Prostate gland (tissue), 2 donors: ENCODE measurements around the gene PITPNC1. TPM values are rescaled to one million over a fixed set of nuclear protein-coding genes. Genes with fewer than 3 reads are reported as not detected.

Experiments
- DNase-seq: peaks from one replicate; pipeline ENCODE4 v3.0.0-alpha.2; 2019; ENCODE audit warnings: low spot score
- H3K27ac ChIP-seq, 2 donors: fragments of 200-600 bp; sonication (generic); 2 replicates each; pipeline ENCODE4 v1.5.1; 2017 to 2019
- H3K27me3 ChIP-seq: fragments of 200-600 bp; sonication (generic); replicated peaks from 2 replicates; pipeline ENCODE4 v1.5.1; 2019; ENCODE audit not compliant: insufficient read depth
- H3K36me3 ChIP-seq, 2 donors: fragments of 200-600 bp; sonication (generic); 1 replicate in 1 of 2; 2 replicates in 1 of 2; pipeline versions ENCODE4 v1.5.1 to v1.8.1; 2017 to 2019
- H3K4me1 ChIP-seq: fragments of 200-600 bp; sonication (generic); replicated peaks from 2 replicates; pipeline ENCODE4 v1.5.1; 2019
- H3K4me3 ChIP-seq, 2 donors: fragments of 200-600 bp; sonication (generic); 2 replicates each; pipeline ENCODE4 v1.5.1; 2017 to 2019
- H3K9me3 ChIP-seq: fragments of 200-600 bp; sonication (generic); 2 replicates; pipeline ENCODE4 v1.5.1; 2017
- POLR2A ChIP-seq: fragments of 450-650 bp; IDR thresholded peaks from one replicate; pipeline ENCODE4 v1.6.1; 2016; ENCODE audit warnings: antibody characterized with exemption, mild to moderate bottlenecking
- POLR2AphosphoS5 ChIP-seq: sonication (generic); formaldehyde crosslinking; IDR thresholded peaks from one replicate; pipeline ENCODE4 v1.6.1; 2017; ENCODE audit warnings: antibody characterized with exemption
- WGBS: methylation state at CpG from one replicate; pipeline ENCODE4 v1.1.5; 2018; 5-methylcytosine and 5-hydroxymethylcytosine counted together
- intact Hi-C: fragments of 100-400 bp; cut with DNase I; formaldehyde crosslinking; loops from one replicate; pipeline ENCODE4 v1.14.2; 2022
- total RNA-seq, 2 donors: library from RNA; depleted of rRNA; stranded (reverse); fragments of >200 nt; gene quantifications; one replicate each; pipeline ENCODE4 v1.1.0, GENCODE V29; 2016
- TF ChIP-seq, protein P1 (sequence below), 4 experiments: fragments of 200-600 bp in 2 of 4; fragments of 450-650 bp in 2 of 4; sonication (generic) in 2 of 4; IDR thresholded peaks; 1 replicate in 3 of 4; 2 replicates in 1 of 4; pipeline ENCODE4 v1.5.1; 2016 to 2019; ENCODE audit warnings: antibody characterized with exemption in 4 of 4, mild to moderate bottlenecking in 2 of 4, moderate library complexity in 2 of 4

Gene PITPNC1
- total RNA-seq, 2 donors from 2014 or later, result 10.1 to 12.9 TPM

DNA sequence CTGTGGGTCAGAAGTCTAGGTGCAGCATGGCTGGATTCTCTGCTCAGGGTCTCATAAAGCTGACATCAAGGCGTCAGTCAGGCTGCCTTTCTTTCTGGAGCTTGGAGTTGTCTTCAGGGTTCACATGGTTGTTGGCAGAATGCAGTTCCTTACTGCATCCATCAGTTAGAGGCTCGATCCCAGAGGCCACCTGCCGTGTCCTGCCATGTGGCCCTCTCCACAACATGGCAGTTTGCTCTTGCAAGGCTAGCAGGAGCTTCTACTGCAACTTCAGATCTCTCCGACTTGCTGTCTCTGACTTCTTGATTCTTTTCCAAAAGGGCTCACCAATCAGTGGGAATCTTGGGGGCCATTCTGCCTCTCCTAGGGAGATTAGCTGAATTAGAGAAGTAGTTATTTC, 11.9 kb downstream of the PITPNC1 start:
- intact Hi-C loops, result no loop called here
- peaks cover 13% of the 10 kb centered on the region for H3K4me1 ChIP-seq
- H3K36me3 ChIP-seq, result no peaks in the 10 kb centered on the region
- TF ChIP-seq POLR2AphosphoS5, result no peak
- TF ChIP-seq POLR2A, result no peak
- TF ChIP-seq, protein P1, sequence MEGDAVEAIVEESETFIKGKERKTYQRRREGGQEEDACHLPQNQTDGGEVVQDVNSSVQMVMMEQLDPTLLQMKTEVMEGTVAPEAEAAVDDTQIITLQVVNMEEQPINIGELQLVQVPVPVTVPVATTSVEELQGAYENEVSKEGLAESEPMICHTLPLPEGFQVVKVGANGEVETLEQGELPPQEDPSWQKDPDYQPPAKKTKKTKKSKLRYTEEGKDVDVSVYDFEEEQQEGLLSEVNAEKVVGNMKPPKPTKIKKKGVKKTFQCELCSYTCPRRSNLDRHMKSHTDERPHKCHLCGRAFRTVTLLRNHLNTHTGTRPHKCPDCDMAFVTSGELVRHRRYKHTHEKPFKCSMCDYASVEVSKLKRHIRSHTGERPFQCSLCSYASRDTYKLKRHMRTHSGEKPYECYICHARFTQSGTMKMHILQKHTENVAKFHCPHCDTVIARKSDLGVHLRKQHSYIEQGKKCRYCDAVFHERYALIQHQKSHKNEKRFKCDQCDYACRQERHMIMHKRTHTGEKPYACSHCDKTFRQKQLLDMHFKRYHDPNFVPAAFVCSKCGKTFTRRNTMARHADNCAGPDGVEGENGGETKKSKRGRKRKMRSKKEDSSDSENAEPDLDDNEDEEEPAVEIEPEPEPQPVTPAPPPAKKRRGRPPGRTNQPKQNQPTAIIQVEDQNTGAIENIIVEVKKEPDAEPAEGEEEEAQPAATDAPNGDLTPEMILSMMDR (IDR thresholded peaks at IDR 0.05), result no peak
- H3K27ac ChIP-seq, result no peak overlapping the region
- no peak overlapping the region for H3K4me3 ChIP-seq
- no peaks in the 10 kb centered on the region for H3K27me3 ChIP-seq
- WGBS, result 84% methylated on average over 4 of the region's 4 CpGs
- DNase-seq, result no peak
- no peaks in the 10 kb centered on the region for H3K9me3 ChIP-seq

GRCh38 chr17:67390006-67390645, 13.0 kb downstream of the PITPNC1 start:
- Histone ChIP-seq H3K36me3 (no peaks in the 10 kb centered on the region), H3K27me3 (no peaks in the 10 kb centered on the region), H3K27ac (peak overlapping the region; percentile 41 to 68), H3K4me1 (peaks cover 13% of the 10 kb centered on the region), H3K4me3 (no peak overlapping the region), H3K9me3 (no peaks in the 10 kb centered on the region)
- TF ChIP-seq POLR2A (no peak), POLR2AphosphoS5 (peak; percentile 39)
- TF ChIP-seq, protein P1 (IDR thresholded peaks at IDR 0.05), result no peak
- 55% methylated on average over 6 of the region's 6 CpGs for WGBS
- intact Hi-C loops, result no loop called here
- DNase-seq, result peak; percentile 32

- H3K27ac ChIP-seq, result peak overlapping the region; percentile 41 to 68
- TF ChIP-seq, protein P1 (IDR thresholded peaks at IDR 0.05), result no peak
- TF ChIP-seq POLR2AphosphoS5, result peak; percentile 38
- peaks cover 13% of the 10 kb centered on the region for H3K4me1 ChIP-seq
- no peak overlapping the region for H3K4me3 ChIP-seq
- no peaks in the 10 kb centered on the region for H3K27me3 ChIP-seq
- no peaks in the 10 kb centered on the region for H3K9me3 ChIP-seq
- H3K36me3 ChIP-seq, result no peaks in the 10 kb centered on the region
- DNase-seq, result peak; percentile 76
- intact Hi-C loops, result no loop called here
- 12% methylated on average over 9 of the region's 9 CpGs for WGBS
Observed at GRCh38 chr17:67390646-67391361, 13.7 kb downstream of the PITPNC1 start.

DNA sequence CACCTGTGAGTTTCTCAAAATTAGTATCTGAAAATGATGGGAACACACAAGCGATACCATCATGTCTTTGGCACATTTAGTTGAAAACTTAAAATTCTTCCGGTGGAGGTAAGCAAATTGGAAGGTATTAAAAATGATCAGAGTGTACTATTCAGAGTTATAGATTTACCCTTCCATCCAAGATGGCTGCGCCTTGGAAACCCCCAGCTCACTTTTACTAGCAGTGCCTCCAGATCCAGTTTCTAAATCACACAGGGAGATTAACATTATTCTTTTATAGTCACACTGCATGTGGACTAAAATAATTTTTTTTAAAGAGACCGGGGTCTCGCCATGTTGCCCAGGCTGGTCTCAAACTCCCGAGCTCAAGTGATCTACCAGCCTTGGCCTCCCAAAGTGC, 15.0 kb downstream of the PITPNC1 start:
- Histone ChIP-seq H3K36me3 (no peaks in the 10 kb centered on the region), H3K4me1 (peaks cover 13% of the 10 kb centered on the region)
- intact Hi-C loops, result no loop called here

More for the DNA sequence above, 15.0 kb downstream of the PITPNC1 start:
- no peak for DNase-seq
- TF ChIP-seq POLR2A, result no peak
- TF ChIP-seq, protein P1 (IDR thresholded peaks at IDR 0.05), result no peak
- TF ChIP-seq POLR2AphosphoS5, result no peak
- 96% methylated on average over 6 of the region's 6 CpGs for WGBS
- H3K9me3 ChIP-seq, result no peaks in the 10 kb centered on the region
- no peak overlapping the region for H3K27ac ChIP-seq
- no peak overlapping the region for H3K4me3 ChIP-seq
- H3K27me3 ChIP-seq, result no peaks in the 10 kb centered on the region
